ENCODE data around the gene MCTP1.

DNA sequence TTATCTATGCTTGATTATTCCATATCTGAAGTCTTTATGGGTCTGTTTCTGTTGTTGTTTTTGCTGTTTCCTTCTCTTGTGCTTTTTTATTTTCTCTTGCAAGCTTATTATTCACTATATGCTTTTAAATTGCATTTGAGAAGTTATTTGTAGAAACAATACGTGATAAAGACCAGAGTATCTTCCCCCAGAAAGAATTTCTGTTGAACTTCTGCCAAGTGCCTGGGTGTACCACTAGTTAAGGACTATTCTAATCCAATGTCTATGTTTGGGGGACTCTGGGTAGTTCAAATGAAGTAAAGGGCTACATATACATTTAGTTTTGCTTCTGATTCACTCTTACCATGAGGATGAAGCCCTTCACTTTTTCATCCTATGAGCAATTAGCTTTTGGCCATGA lies 612.1 kb downstream of the MCTP1 start:
- TF ChIP-seq, protein P1, sequence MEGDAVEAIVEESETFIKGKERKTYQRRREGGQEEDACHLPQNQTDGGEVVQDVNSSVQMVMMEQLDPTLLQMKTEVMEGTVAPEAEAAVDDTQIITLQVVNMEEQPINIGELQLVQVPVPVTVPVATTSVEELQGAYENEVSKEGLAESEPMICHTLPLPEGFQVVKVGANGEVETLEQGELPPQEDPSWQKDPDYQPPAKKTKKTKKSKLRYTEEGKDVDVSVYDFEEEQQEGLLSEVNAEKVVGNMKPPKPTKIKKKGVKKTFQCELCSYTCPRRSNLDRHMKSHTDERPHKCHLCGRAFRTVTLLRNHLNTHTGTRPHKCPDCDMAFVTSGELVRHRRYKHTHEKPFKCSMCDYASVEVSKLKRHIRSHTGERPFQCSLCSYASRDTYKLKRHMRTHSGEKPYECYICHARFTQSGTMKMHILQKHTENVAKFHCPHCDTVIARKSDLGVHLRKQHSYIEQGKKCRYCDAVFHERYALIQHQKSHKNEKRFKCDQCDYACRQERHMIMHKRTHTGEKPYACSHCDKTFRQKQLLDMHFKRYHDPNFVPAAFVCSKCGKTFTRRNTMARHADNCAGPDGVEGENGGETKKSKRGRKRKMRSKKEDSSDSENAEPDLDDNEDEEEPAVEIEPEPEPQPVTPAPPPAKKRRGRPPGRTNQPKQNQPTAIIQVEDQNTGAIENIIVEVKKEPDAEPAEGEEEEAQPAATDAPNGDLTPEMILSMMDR (conservative IDR thresholded peaks at IDR 0.05; ENCODE audit: low read length), result no peak
- no peak for TF ChIP-seq EZH2phosphoT487 (IDR thresholded peaks at IDR 0.05; ENCODE audit: borderline replicate concordance)
